K562 (cell line): ENCODE data around the gene MOB1A. TPM values are rescaled to one million over a fixed set of nuclear protein-coding genes. Genes with fewer than 3 reads are reported as not detected.

Experiments
- ATAC-seq: fragments of 200-7000 bp; cut with Tn5 transposase; 3 replicates; pipeline ENCODE4 v1.9.1; 2020; ENCODE audit warnings: moderate library complexity
- BruUV-seq: library from RNA; stranded (reverse); fragments of 400-500 nt; replicated peaks from 2 replicates; lab custom pipeline; 2021; lab: Mats Ljungman, UMichigan
- CTCF ChIA-PET: fragments of 300-600 bp; formaldehyde crosslinking; extraction: SDS; loops from one replicate; lab custom pipeline; 2021; ENCODE audit warnings: low intra/inter-chr PET ratio; lab: Yijun Ruan, JAX
- POLR2A ChIA-PET: fragments of 300-600, 350-650 bp; sonication (Branson Sonifier 250); formaldehyde crosslinking; extraction: SDS; loops from one replicate; lab custom pipeline; 2021; ENCODE audit warnings: antibody characterized with exemption, inconsistent platforms; lab: Yijun Ruan, JAX
- DNase-seq, 4 experiments: peaks; one replicate each; pipeline versions ENCODE4 v3.0.0 to v3.0.0-alpha.2; 2011 to 2018; ENCODE audit warnings: low spot score in 3 of 4, mixed read lengths in 3 of 4; ENCODE audit errors: extremely low read depth in 1 of 4
- FAIRE-seq: peaks from 2 replicates; lab custom pipeline; 2011; peaks lifted over from hg19 to GRCh38; lab: Jason Lieb, UNC
- H2AFZ ChIP-seq: 2 replicates; pipeline ENCODE4 v1.6.0; 2011; ENCODE audit warnings: low read depth, low read length, control low read depth, inconsistent platforms
- H3K27ac ChIP-seq: fragments of 200-600 bp; 3 replicates; pipeline ENCODE4 v1.8.0; 2011; ENCODE audit warnings: low read depth, mild to moderate bottlenecking, control low read depth, inconsistent platforms, low read length, moderate library complexity, mixed read lengths; ENCODE audit errors: extremely low read depth
- H3K27me3 ChIP-seq, 2 experiments: fragments of 300-600 bp in 1 of 2; 2 replicates in 1 of 2; 3 replicates in 1 of 2; pipeline versions ENCODE4 v1.6.0 to v1.8.0; 2011; ENCODE audit warnings: inconsistent platforms in 2 of 2, low read length in 2 of 2, mild to moderate bottlenecking in 1 of 2, mixed read lengths in 1 of 2, moderate library complexity in 1 of 2; ENCODE audit not compliant: control insufficient read depth in 2 of 2, insufficient read depth in 2 of 2
- H3K36me3 ChIP-seq: fragments of 300-600 bp; 3 replicates; pipeline ENCODE4 v1.8.0; 2011; ENCODE audit warnings: mild to moderate bottlenecking, low read length, inconsistent platforms; ENCODE audit not compliant: control insufficient read depth, insufficient read depth
- H3K4me1 ChIP-seq, 2 experiments: fragments of 200-600 bp in 1 of 2; replicated peaks in 1 of 2; 2 replicates in 1 of 2; 3 replicates in 1 of 2; pipeline versions ENCODE4 v1.5.1 to v1.8.0; 2011; ENCODE audit warnings: inconsistent platforms in 2 of 2, low read length in 2 of 2, mild to moderate bottlenecking in 1 of 2, mixed read lengths in 1 of 2, moderate library complexity in 1 of 2; ENCODE audit not compliant: control insufficient read depth in 2 of 2, insufficient read depth in 2 of 2
- H3K4me2 ChIP-seq: 2 replicates; pipeline ENCODE4 v1.6.1; 2011; ENCODE audit warnings: low read length, control low read depth, inconsistent platforms, mixed read lengths; ENCODE audit not compliant: insufficient read depth
- H3K4me3 ChIP-seq: fragments of 200-600 bp; sonication (generic), shearing (Covaris generic); 2 replicates; pipeline ENCODE4 v1.5.1; 2016; ENCODE audit warnings: control low read depth, inconsistent platforms
- H3K79me2 ChIP-seq: fragments of 200-600 bp; 3 replicates; pipeline ENCODE4 v1.8.0; 2011; ENCODE audit warnings: low read length, inconsistent platforms; ENCODE audit not compliant: control insufficient read depth, insufficient read depth
- H3K9ac ChIP-seq, 2 experiments: 2 replicates each; pipeline versions ENCODE4 v1.6.0 to v1.6.1; 2011; ENCODE audit warnings: low read depth in 2 of 2, low read length in 2 of 2, control low read depth in 1 of 2, inconsistent platforms in 1 of 2, mild to moderate bottlenecking in 1 of 2, mixed read lengths in 1 of 2; ENCODE audit not compliant: insufficient read depth in 1 of 2
- H3K9me1 ChIP-seq: one replicate; pipeline ENCODE4 v1.6.0; 2011; ENCODE audit warnings: inconsistent platforms, mild to moderate bottlenecking, low read length, moderate library complexity; ENCODE audit not compliant: control insufficient read depth, insufficient read depth
- H3K9me3 ChIP-seq: replicated peaks from 2 replicates; pipeline ENCODE4 v1.5.1; 2011; ENCODE audit warnings: low read depth, low read length, inconsistent platforms; ENCODE audit not compliant: control insufficient read depth, insufficient read depth
- H4K20me1 ChIP-seq: replicated peaks from 2 replicates; pipeline ENCODE4 v1.6.1; 2011; ENCODE audit warnings: low read length, inconsistent platforms, mixed read lengths; ENCODE audit not compliant: control insufficient read depth, insufficient read depth
- ARID1B ChIP-seq: fragments of 450-650 bp; IDR thresholded peaks from 2 replicates; pipeline ENCODE4 v1.6.1; 2016; ENCODE audit warnings: antibody characterized with exemption, mild to moderate bottlenecking, inconsistent platforms
- CBFA2T2 ChIP-seq: fragments of 450-650 bp; conservative IDR thresholded peaks from 2 replicates; pipeline ENCODE4 v1.6.1; 2017; ENCODE audit warnings: mild to moderate bottlenecking
- CBFA2T3 ChIP-seq: fragments of 450-650 bp; IDR thresholded peaks from 2 replicates; pipeline ENCODE4 v1.6.1; 2017
- KLF1 ChIP-seq: fragments of 450-650 bp; IDR thresholded peaks from 2 replicates; pipeline ENCODE4 v1.6.1; 2016; ENCODE audit warnings: missing genetic modification characterization, missing compliant biosample characterization
- SP2 ChIP-seq: IDR thresholded peaks from 2 replicates; pipeline ENCODE4 v1.6.1; 2011; ENCODE audit warnings: mild to moderate bottlenecking, low read depth, low read length, moderate library complexity; ENCODE audit not compliant: poor library complexity, severe bottlenecking; ENCODE audit errors: extremely low read depth
- TAL1 ChIP-seq: fragments of 450-650 bp; IDR thresholded peaks from 2 replicates; pipeline ENCODE4 v1.6.1; 2016; ENCODE audit warnings: mild to moderate bottlenecking
- TCF3 ChIP-seq: sonication (generic); formaldehyde crosslinking; IDR thresholded peaks from 2 replicates; pipeline ENCODE4 v1.4.0; 2020; ENCODE audit warnings: mild to moderate bottlenecking, missing genetic modification reagents
- TEAD4 ChIP-seq, 2 experiments: sonication (generic) in 1 of 2; formaldehyde crosslinking in 1 of 2; IDR thresholded peaks; 2 replicates each; pipeline versions ENCODE4 v1.6.1 to v1.8.0; 2012 to 2022; ENCODE audit warnings: borderline replicate concordance in 1 of 2, inconsistent platforms in 1 of 2, low read length in 1 of 2, mild to moderate bottlenecking in 1 of 2, missing genetic modification reagents in 1 of 2
- WGBS: fragments of 100-300 bp; shearing (Covaris generic); methylation state at CpG from one replicate; pipeline ENCODE4 v1.1.6; 2016; ENCODE audit warnings: low coverage, mixed read lengths; ENCODE audit not compliant: insufficient coverage; ENCODE audit errors: missing lambda C conversion rate; 5-methylcytosine and 5-hydroxymethylcytosine counted together
- in situ Hi-C: fragments of 300-500 bp; cut with MboI; formaldehyde crosslinking; loops from 4 replicates; pipeline ENCODE4 v1.15.0; 2018; ENCODE audit warnings: inconsistent platforms, mixed read lengths
- intact Hi-C: fragments of 100-400 bp; cut with micrococcal nuclease; formaldehyde crosslinking; loops from 2 replicates; pipeline ENCODE4 v1.14.2; 2022
- polyA plus RNA-seq, 8 experiments: library from polyadenylated mRNA; depleted of rRNA in 4 of 8; stranded (reverse) in 5 of 8; unstranded in 3 of 8; fragments of >200 nt; fragmentation: Nextera tagmentation in 2 of 8; fragmentation: Illumina TruSeq in 1 of 8; extraction: Ambion mirVana in 2 of 8; extraction: Trizol in 1 of 8; gene quantifications; 2 replicates each; pipeline versions ENCODE4 v1.2.1 to v1.2.3, GENCODE V29; 2011 to 2014; ENCODE audit warnings: inconsistent platforms in 1 of 8, missing spikeins in 1 of 8
- total RNA-seq, 7 experiments: library from RNA; depleted of rRNA in 6 of 7; stranded (reverse); fragments of >200 nt in 6 of 7; fragmentation: Illumina TruSeq in 2 of 7; extraction: Trizol in 2 of 7; gene quantifications; 2 replicates each; pipeline versions ENCODE4 v1.2.1 to v1.2.3, GENCODE V29; 2011 to 2021; ENCODE audit warnings: low replicate concordance in 1 of 7

MOB1A gene
- total and polyA plus RNA-seq, 9 of the 15 experiments (the other 6 are each of a cell fraction or from before 2014, with no cell fraction given), result 24.8 to 100 (median 60.2) TPM

DNA sequence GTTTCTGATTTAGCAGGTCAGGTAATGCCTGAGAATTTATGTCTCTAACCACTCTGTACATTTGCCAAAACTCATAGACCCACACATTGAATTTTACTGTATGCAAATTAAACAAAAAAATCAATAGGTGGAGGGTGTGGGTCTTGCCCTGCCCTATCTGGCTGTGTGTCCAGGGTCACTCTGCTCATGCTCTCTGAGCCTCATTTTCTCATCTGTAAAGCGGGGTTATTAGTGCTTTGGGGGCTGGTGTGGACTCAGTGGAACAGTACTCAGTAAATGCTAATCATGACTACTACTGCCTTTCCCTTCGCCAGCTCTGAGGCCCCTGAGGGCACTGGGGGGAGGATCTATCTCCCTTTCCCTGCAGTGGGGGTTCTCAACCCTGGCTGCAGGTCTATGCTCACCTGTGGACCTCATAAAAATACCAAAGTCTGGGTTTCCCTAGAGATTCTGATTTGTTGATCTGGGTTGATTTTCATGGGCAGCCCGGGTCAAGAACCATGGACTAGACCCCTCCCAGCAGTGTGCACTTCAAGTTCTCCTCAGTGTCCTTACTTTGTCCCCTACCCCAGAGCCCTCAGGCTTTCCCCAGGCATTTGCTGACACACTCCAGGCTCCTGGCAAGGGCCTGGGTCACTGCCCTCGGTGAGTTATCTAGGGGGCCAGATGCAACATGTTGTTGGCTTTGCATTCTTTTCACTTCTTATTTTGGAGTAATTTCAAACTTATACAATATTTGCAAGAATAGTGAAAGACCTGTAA is 47.2 kb upstream of the MOB1A start:
- peaks cover 10 to 14% of the 10 kb centered on the region in 2 experiments for H3K4me1 ChIP-seq
- 16% methylated on average over 4 of the region's 4 CpGs for WGBS
- intact Hi-C loops (no loop called here), in situ Hi-C loops (no loop called here)
- H3K9me3 ChIP-seq, result no peaks in the 10 kb centered on the region
- H3K79me2 ChIP-seq, result no peaks in the 10 kb centered on the region
- no peaks in the 10 kb centered on the region for H3K27me3 ChIP-seq
- FAIRE-seq (no peak), DNase-seq (peak in 1 of 4 experiments; percentile 25), ATAC-seq (no peak)
- H2AFZ ChIP-seq, result no peak overlapping the region
- ChIA-PET CTCF (interaction anchor here (0.6 kb wide), 1 partner anchor 380 kb away, joined by 3 read pairs; no protein-coding TSS in a partner anchor), POLR2A (interaction anchor here (0.6 to 1.0 kb wide), 2 partner anchors 11 to 17 kb away, joined by 3 read pairs; no protein-coding TSS in a partner anchor)
- no peaks in the 10 kb centered on the region for H3K9me1 ChIP-seq
- peak overlapping the region in 1 of 2 experiments; percentile 22; a peak in 1 of 4 replicates for H3K9ac ChIP-seq
- H3K36me3 ChIP-seq, result no peaks in the 10 kb centered on the region
- TF ChIP-seq CBFA2T2 (peak; percentile 25), ARID1B (0 out of 2 replicates have a peak, but pooled peaks have one; percentile 47), SP2 (no peak), TEAD4 (IDR thresholded peaks at IDR 0.05; ENCODE audit: low read length) (peak; percentile 9; the same call in 1 of the 2 replicates), TEAD4 (CRISPR knock-in tag; IDR thresholded peaks at IDR 0.05; ENCODE audit: borderline replicate concordance) (no peak), TCF3 (CRISPR knock-in tag) (peak; percentile 50), TAL1 (peak; percentile 33; the same call in 1 of the 2 replicates), CBFA2T3 (peak; percentile 51), KLF1 (tag) (no peak)
- no peak overlapping the region for H3K4me2 ChIP-seq
- H3K4me3 ChIP-seq, result no peak overlapping the region
- H4K20me1 ChIP-seq, result no peaks in the 10 kb centered on the region
- no peak overlapping the region for H3K27ac ChIP-seq
- BruUV-seq, result no TSS peak
